WERI-Rb-1 (cell line): Measurements from ENCODE around the gene AQP10.
"Not testable (repeated sequence)": the region's sequence is repeated elsewhere in the genome, so short reads cannot be mapped to it uniquely, and the experiment has no call there.

Source experiments
- DNase-seq: peaks from one replicate; pipeline ENCODE4 v3.0.0-alpha.2; 2020
- H3K27ac ChIP-seq: fragments of 250-450 bp; sonication (Bioruptor Pico); 2 replicates; pipeline ENCODE4 v1.5.1; 2020; ENCODE audit warnings: mild to moderate bottlenecking, moderate library complexity
- H3K27me3 ChIP-seq: fragments of 250-450 bp; sonication (Bioruptor Pico); 2 replicates; pipeline ENCODE4 v1.5.1; 2021; ENCODE audit warnings: mild to moderate bottlenecking, low read depth, moderate library complexity; ENCODE audit not compliant: insufficient read depth, severe bottlenecking
- H3K36me3 ChIP-seq: fragments of 250-450 bp; sonication (Bioruptor Pico); 2 replicates; pipeline ENCODE4 v1.5.1; 2020; ENCODE audit warnings: mild to moderate bottlenecking, moderate library complexity
- H3K4me3 ChIP-seq: 2 replicates; pipeline ENCODE4 v1.5.1; 2011; ENCODE audit warnings: low read depth, mild to moderate bottlenecking, control low read depth, low read length
- H3K9me3 ChIP-seq: fragments of 250-450 bp; sonication (Bioruptor Pico); 2 replicates; pipeline ENCODE4 v1.5.1; 2021; ENCODE audit warnings: mild to moderate bottlenecking, moderate library complexity; ENCODE audit not compliant: severe bottlenecking
- CTCF ChIP-seq: IDR thresholded peaks from 2 replicates; pipeline ENCODE4 v1.5.1; 2011; ENCODE audit warnings: low read depth, mild to moderate bottlenecking, control low read depth, inconsistent platforms, low read length

AQP10 gene

GRCh38 chr1:154290921-154291320 is 30.0 kb upstream of the AQP10 start:
- Histone ChIP-seq H3K27ac (no peak overlapping the region), H3K27me3 (peaks cover 22% of the 10 kb centered on the region), H3K36me3 (no peaks in the 10 kb centered on the region), H3K4me3 (no peak overlapping the region), H3K9me3 (peaks cover 24% of the 10 kb centered on the region)
- TF ChIP-seq CTCF: no peak
- no peak for DNase-seq

GRCh38 chr1:154295408-154296235 is 25.3 kb upstream of the AQP10 start:
- peaks cover 40% of the 10 kb centered on the region for H3K9me3 ChIP-seq
- no peak for TF ChIP-seq CTCF
- no peak overlapping the region for H3K4me3 ChIP-seq
- H3K27me3 ChIP-seq: peaks cover 41% of the 10 kb centered on the region
- H3K36me3 ChIP-seq: no peaks in the 10 kb centered on the region
- H3K27ac ChIP-seq: no peak overlapping the region
- no peak for DNase-seq

- no peak overlapping the region for H3K27ac ChIP-seq
- peaks cover 26% of the 10 kb centered on the region for H3K9me3 ChIP-seq
- no peak overlapping the region for H3K4me3 ChIP-seq
- H3K27me3 ChIP-seq: peaks cover 66% of the 10 kb centered on the region
- no peaks in the 10 kb centered on the region for H3K36me3 ChIP-seq
- no peak for TF ChIP-seq CTCF
- DNase-seq: no peak
Measured at GRCh38 chr1:154301582-154301981, 19.3 kb upstream of the AQP10 start.

GRCh38 chr1:154304664-154305337 is 16.1 kb upstream of the AQP10 start:
- H3K9me3 ChIP-seq: peaks cover 27% of the 10 kb centered on the region
- no peaks in the 10 kb centered on the region for H3K36me3 ChIP-seq
- no peak overlapping the region for H3K27ac ChIP-seq
- no peak for DNase-seq
- TF ChIP-seq CTCF: no peak
- no peak overlapping the region for H3K4me3 ChIP-seq
- H3K27me3 ChIP-seq: peaks cover 71% of the 10 kb centered on the region

- Histone ChIP-seq H3K9me3 (peaks cover 33% of the 10 kb centered on the region), H3K36me3 (no peaks in the 10 kb centered on the region), H3K27ac (no peak overlapping the region), H3K27me3 (peaks cover 74% of the 10 kb centered on the region), H3K4me3 (no peak overlapping the region)
- no peak for TF ChIP-seq CTCF
- no peak for DNase-seq
Measured at GRCh38 chr1:154306151-154306550, 14.7 kb upstream of the AQP10 start.

GRCh38 chr1:154307670-154308270 is 13.1 kb upstream of the AQP10 start:
- DNase-seq: not testable (repeated sequence)
- peaks cover 34% of the 10 kb centered on the region for H3K9me3 ChIP-seq
- H3K27me3 ChIP-seq: peaks cover 85% of the 10 kb centered on the region

GRCh38 chr1:154309136-154309535 is 11.8 kb upstream of the AQP10 start:
- H3K9me3 ChIP-seq: peaks cover 36% of the 10 kb centered on the region
- not testable (repeated sequence) for H3K4me3 ChIP-seq, H3K27ac ChIP-seq, H3K36me3 ChIP-seq, DNase-seq
- peaks cover 89% of the 10 kb centered on the region for H3K27me3 ChIP-seq

More at GRCh38 chr1:154307670-154308270, 13.1 kb upstream of the AQP10 start:
- H3K27ac ChIP-seq, H3K4me3 ChIP-seq, H3K36me3 ChIP-seq: not testable (repeated sequence)

- not testable (repeated sequence) for H3K4me3 ChIP-seq, DNase-seq, H3K36me3 ChIP-seq, H3K27ac ChIP-seq
- H3K27me3 ChIP-seq: peaks cover 92% of the 10 kb centered on the region
- H3K9me3 ChIP-seq: peaks cover 45% of the 10 kb centered on the region
Measured at GRCh38 chr1:154312229-154313065, 8.4 kb upstream of the AQP10 start.
